Natural killer cell (primary cell): ENCODE measurements around the gene INPP5A. TPM values are rescaled to one million over a fixed set of nuclear protein-coding genes. Genes with fewer than 3 reads are reported as not detected.

ENCODE experiments used
- ATAC-seq, 3 donors: fragments of 150-1000 bp in 2 of 3; fragments of 200-7000 bp in 1 of 3; cut with Tn5 transposase; 1 replicate in 1 of 3; 2 replicates in 2 of 3; pipeline ENCODE4 v1.10.0; 2021; ENCODE audit warnings: mild to moderate bottlenecking in 2 of 3, moderate library complexity in 2 of 3
- DNase-seq, 2 donors: peaks; one replicate each; pipeline versions ENCODE4 v3.0.0 to v3.0.0-alpha.2; 2013 to 2021; ENCODE audit warnings: mixed read lengths in 1 of 2
- H3K27ac ChIP-seq: one replicate; pipeline ENCODE4 v1.5.1; 2013; ENCODE audit warnings: mild to moderate bottlenecking, low read length
- H3K27me3 ChIP-seq: one replicate; pipeline ENCODE4 v1.6.1; 2013; ENCODE audit warnings: low read length; ENCODE audit not compliant: control insufficient read depth, insufficient read depth
- H3K36me3 ChIP-seq: one replicate; pipeline ENCODE4 v1.6.1; 2013; ENCODE audit warnings: low read length; ENCODE audit not compliant: control insufficient read depth, insufficient read depth
- H3K4me1 ChIP-seq: one replicate; pipeline ENCODE4 v1.6.1; 2013; ENCODE audit warnings: low read length; ENCODE audit not compliant: control insufficient read depth, insufficient read depth
- H3K4me3 ChIP-seq: one replicate; pipeline ENCODE4 v1.5.1; 2013; ENCODE audit warnings: low read length
- H3K9me3 ChIP-seq: one replicate; pipeline ENCODE4 v1.6.1; 2013; ENCODE audit warnings: low read length; ENCODE audit not compliant: control insufficient read depth, insufficient read depth
- H3K27ac Mint-ChIP-seq, 2 donors: one replicate each; pipeline ENCODE4 v1.8.0; 2022; ENCODE audit warnings: mild to moderate bottlenecking in 2 of 2, mixed read lengths in 2 of 2, moderate library complexity in 1 of 2
- H3K27me3 Mint-ChIP-seq, 2 donors: one replicate each; pipeline ENCODE4 v1.8.0; 2022; ENCODE audit warnings: low read depth in 2 of 2, mixed read lengths in 2 of 2
- H3K36me3 Mint-ChIP-seq: one replicate; pipeline ENCODE4 v1.8.0; 2022; ENCODE audit warnings: mixed read lengths
- H3K4me1 Mint-ChIP-seq, 2 donors: one replicate each; pipeline ENCODE4 v1.8.0; 2022; ENCODE audit warnings: mixed read lengths in 2 of 2
- H3K4me3 Mint-ChIP-seq: one replicate; pipeline ENCODE4 v1.8.0; 2022; ENCODE audit warnings: mild to moderate bottlenecking, moderate library complexity, mixed read lengths
- H3K9me3 Mint-ChIP-seq, 2 donors: one replicate each; pipeline ENCODE4 v1.8.0; 2022; ENCODE audit warnings: mixed read lengths in 2 of 2
- CTCF ChIP-seq: fragments of 200-600 bp; IDR thresholded peaks from one replicate; pipeline ENCODE4 v1.8.0; 2022; ENCODE audit warnings: antibody characterized with exemption
- WGBS: methylation state at CpG from one replicate; pipeline ENCODE4 v1.1.7; 2013; ENCODE audit warnings: missing lambda C conversion rate; ENCODE audit not compliant: insufficient coverage; 5-methylcytosine and 5-hydroxymethylcytosine counted together
- intact Hi-C: fragments of 100-400 bp; cut with micrococcal nuclease; formaldehyde crosslinking; loops from one replicate; pipeline ENCODE4 v1.14.2; 2022
- total RNA-seq, 4 donors: library from RNA; stranded (reverse); fragments of 120-200 nt in 1 of 4; gene quantifications; one replicate each; pipeline versions ENCODE4 v1.2.3 to v1.2.4, GENCODE V29; 2013 to 2022

The INPP5A gene
- total RNA-seq, 3 donors from 2014 or later (not counting 1 experiment from before 2014, with no cell fraction given): 12.6 to 38.6 (median 18.6) TPM

GRCh38 chr10:132539894-132540293, 2.3 kb downstream of the INPP5A start:
- no peak overlapping the region for H3K4me3 ChIP-seq
- H3K36me3 ChIP-seq: no peaks in the 10 kb centered on the region
- Mint-ChIP-seq H3K4me3 (peak overlapping the region; percentile 49), H3K27me3 (no peaks in the 10 kb centered on the region), H3K9me3 (no peaks in the 10 kb centered on the region), H3K4me1 (peaks cover 39 to 55% of the 10 kb centered on the region in 2 donors), H3K27ac (peak overlapping the region in 1 of 2 donors; percentile 27), H3K36me3 (no peaks in the 10 kb centered on the region)
- intact Hi-C loops: loop anchor here (2.0 to 5.0 kb wide), 4 partner anchors 15 to 205 kb away; partner anchors contain the start of gene PWWP2B
- H3K27me3 ChIP-seq: no peaks in the 10 kb centered on the region
- H3K4me1 ChIP-seq: peaks cover 42% of the 10 kb centered on the region
- ATAC-seq (no peak), DNase-seq (peak in 1 of 2 donors; percentile 42)
- no peaks in the 10 kb centered on the region for H3K9me3 ChIP-seq
- WGBS: 46% methylated on average over 4 of the region's 5 CpGs
- H3K27ac ChIP-seq: no peak overlapping the region
- no peak for TF ChIP-seq CTCF

GRCh38 chr10:132540456-132540855, 2.9 kb downstream of the INPP5A start:
- H3K9me3 ChIP-seq: no peaks in the 10 kb centered on the region
- peaks cover 47% of the 10 kb centered on the region for H3K4me1 ChIP-seq
- intact Hi-C loops: loop anchor here (2.0 kb wide), 1 partner anchor 14 kb away; no protein-coding TSS in a partner anchor
- no peaks in the 10 kb centered on the region for H3K36me3 Mint-ChIP-seq
- no peaks in the 10 kb centered on the region for H3K36me3 ChIP-seq
- H3K27me3 ChIP-seq: no peaks in the 10 kb centered on the region
- H3K4me3 Mint-ChIP-seq: peak overlapping the region; percentile 49
- H3K9me3 Mint-ChIP-seq: no peaks in the 10 kb centered on the region
- TF ChIP-seq CTCF: no peak
- no peak for ATAC-seq
- 59% methylated on average over 12 of the region's 12 CpGs for WGBS
- no peak overlapping the region for H3K4me3 ChIP-seq
- H3K27ac ChIP-seq: no peak overlapping the region
- DNase-seq: peak in 1 of 2 donors; percentile 30
- peak overlapping the region in 1 of 2 donors; percentile 27 for H3K27ac Mint-ChIP-seq
- peaks cover 41 to 53% of the 10 kb centered on the region in 2 donors for H3K4me1 Mint-ChIP-seq
- H3K27me3 Mint-ChIP-seq: no peaks in the 10 kb centered on the region

- peaks cover 41 to 53% of the 10 kb centered on the region in 2 donors for H3K4me1 Mint-ChIP-seq
- no peak overlapping the region for H3K27ac Mint-ChIP-seq
- DNase-seq: no peak
- intact Hi-C loops: loop anchor here (2.0 kb wide), 1 partner anchor 14 kb away; no protein-coding TSS in a partner anchor
- Histone ChIP-seq H3K9me3 (no peaks in the 10 kb centered on the region), H3K4me1 (peaks cover 52% of the 10 kb centered on the region), H3K4me3 (no peak overlapping the region), H3K36me3 (no peaks in the 10 kb centered on the region), H3K27me3 (no peaks in the 10 kb centered on the region), H3K27ac (no peak overlapping the region)
- no peak for TF ChIP-seq CTCF
- no peaks in the 10 kb centered on the region for H3K27me3 Mint-ChIP-seq
- WGBS: 96% methylated on average over 10 of the region's 11 CpGs
- ATAC-seq: no peak
- H3K4me3 Mint-ChIP-seq: peak overlapping the region; percentile 31
- no peaks in the 10 kb centered on the region for H3K9me3 Mint-ChIP-seq
- H3K36me3 Mint-ChIP-seq: no peaks in the 10 kb centered on the region
These were observed 3.5 kb downstream of the INPP5A start for GRCh38 chr10:132541129-132541528.

- H3K9me3 Mint-ChIP-seq: no peaks in the 10 kb centered on the region
- no peaks in the 10 kb centered on the region for H3K36me3 Mint-ChIP-seq
- Histone ChIP-seq H3K36me3 (no peaks in the 10 kb centered on the region), H3K27me3 (no peaks in the 10 kb centered on the region), H3K4me1 (peaks cover 52% of the 10 kb centered on the region), H3K9me3 (no peaks in the 10 kb centered on the region), H3K27ac (no peak overlapping the region), H3K4me3 (no peak overlapping the region)
- no peaks in the 10 kb centered on the region for H3K27me3 Mint-ChIP-seq
- ATAC-seq (no peak), DNase-seq (no peak)
- no peak for TF ChIP-seq CTCF
- H3K27ac Mint-ChIP-seq: no peak overlapping the region
- WGBS: 50% methylated on average over 1 of the region's 3 CpGs
- H3K4me3 Mint-ChIP-seq: peak overlapping the region; percentile 31
- intact Hi-C loops: loop anchor here (2.0 kb wide), 1 partner anchor 13 kb away; no protein-coding TSS in a partner anchor
- peaks cover 41 to 56% of the 10 kb centered on the region in 2 donors for H3K4me1 Mint-ChIP-seq
These were observed 4.0 kb downstream of the INPP5A start for GRCh38 chr10:132541601-132542011.
